ENCODE results near the gene BBS9. TPM values are rescaled to one million over a fixed set of nuclear protein-coding genes. Genes with fewer than 3 reads are reported as not detected.

Gene BBS9
- total RNA-seq, 1 donor from 2014 or later: 21.1 TPM

- DNase-seq: no peak
- Mint-ChIP-seq H3K36me3 (ENCODE audit: unreplicated experiment) (no peaks in the 10 kb centered on the region), H3K9me3 (ENCODE audit: unreplicated experiment) (no peaks in the 10 kb centered on the region), H3K27ac (ENCODE audit: unreplicated experiment) (no peak overlapping the region), H3K4me3 (ENCODE audit: unreplicated experiment) (no peak overlapping the region), H3K4me1 (ENCODE audit: low read depth, unreplicated experiment) (peaks cover 3% of the 10 kb centered on the region), H3K27me3 (ENCODE audit: unreplicated experiment) (peaks cover 3% of the 10 kb centered on the region)
- TF ChIP-seq CTCF (IDR thresholded peaks at IDR 0.05; ENCODE audit: partially characterized antibody, unreplicated experiment): no peak
Measured at GRCh38 chr7:33446551-33446950, 317.2 kb downstream of the BBS9 start.

GRCh38 chr7:33448035-33448434 is 318.7 kb downstream of the BBS9 start:
- TF ChIP-seq CTCF (IDR thresholded peaks at IDR 0.05; ENCODE audit: partially characterized antibody, unreplicated experiment): no peak
- Mint-ChIP-seq H3K4me3 (ENCODE audit: unreplicated experiment) (no peak overlapping the region), H3K27me3 (ENCODE audit: unreplicated experiment) (peaks cover 3% of the 10 kb centered on the region), H3K9me3 (ENCODE audit: unreplicated experiment) (no peaks in the 10 kb centered on the region), H3K36me3 (ENCODE audit: unreplicated experiment) (no peaks in the 10 kb centered on the region), H3K4me1 (ENCODE audit: low read depth, unreplicated experiment) (peaks cover 3% of the 10 kb centered on the region), H3K27ac (ENCODE audit: unreplicated experiment) (no peak overlapping the region)
- no peak for DNase-seq

- Mint-ChIP-seq H3K9me3 (ENCODE audit: unreplicated experiment) (no peaks in the 10 kb centered on the region), H3K27me3 (ENCODE audit: unreplicated experiment) (no peaks in the 10 kb centered on the region), H3K36me3 (ENCODE audit: unreplicated experiment) (no peaks in the 10 kb centered on the region), H3K4me1 (ENCODE audit: low read depth, unreplicated experiment) (peaks cover 3% of the 10 kb centered on the region), H3K4me3 (ENCODE audit: unreplicated experiment) (no peak overlapping the region), H3K27ac (ENCODE audit: unreplicated experiment) (no peak overlapping the region)
- no peak for DNase-seq
- TF ChIP-seq CTCF (IDR thresholded peaks at IDR 0.05; ENCODE audit: partially characterized antibody, unreplicated experiment): no peak
Measured at GRCh38 chr7:33449847-33450246, 320.5 kb downstream of the BBS9 start.

- H3K4me3 Mint-ChIP-seq (ENCODE audit: unreplicated experiment): no peak overlapping the region
- no peaks in the 10 kb centered on the region for H3K27me3 Mint-ChIP-seq (ENCODE audit: unreplicated experiment)
- no peak overlapping the region for H3K27ac Mint-ChIP-seq (ENCODE audit: unreplicated experiment)
- no peaks in the 10 kb centered on the region for H3K36me3 Mint-ChIP-seq (ENCODE audit: unreplicated experiment)
- DNase-seq: no peak
- peaks cover 2% of the 10 kb centered on the region for H3K4me1 Mint-ChIP-seq (ENCODE audit: low read depth, unreplicated experiment)
- no peaks in the 10 kb centered on the region for H3K9me3 Mint-ChIP-seq (ENCODE audit: unreplicated experiment)
- TF ChIP-seq CTCF (IDR thresholded peaks at IDR 0.05; ENCODE audit: partially characterized antibody, unreplicated experiment): no peak
Measured at GRCh38 chr7:33452805-33453502, 323.6 kb downstream of the BBS9 start.

- Mint-ChIP-seq H3K27ac (ENCODE audit: unreplicated experiment) (no peak overlapping the region), H3K4me3 (ENCODE audit: unreplicated experiment) (no peak overlapping the region), H3K36me3 (ENCODE audit: unreplicated experiment) (no peaks in the 10 kb centered on the region), H3K9me3 (ENCODE audit: unreplicated experiment) (no peaks in the 10 kb centered on the region), H3K4me1 (ENCODE audit: low read depth, unreplicated experiment) (peaks cover 4% of the 10 kb centered on the region), H3K27me3 (ENCODE audit: unreplicated experiment) (no peaks in the 10 kb centered on the region)
- TF ChIP-seq CTCF (IDR thresholded peaks at IDR 0.05; ENCODE audit: partially characterized antibody, unreplicated experiment): no peak
- DNase-seq: no peak
Measured at GRCh38 chr7:33457039-33457438, 327.7 kb downstream of the BBS9 start.

Data from glutamatergic neuron (in vitro differentiated cells).